ENCODE results near the gene POMGNT2.

The POMGNT2 gene

DNA sequence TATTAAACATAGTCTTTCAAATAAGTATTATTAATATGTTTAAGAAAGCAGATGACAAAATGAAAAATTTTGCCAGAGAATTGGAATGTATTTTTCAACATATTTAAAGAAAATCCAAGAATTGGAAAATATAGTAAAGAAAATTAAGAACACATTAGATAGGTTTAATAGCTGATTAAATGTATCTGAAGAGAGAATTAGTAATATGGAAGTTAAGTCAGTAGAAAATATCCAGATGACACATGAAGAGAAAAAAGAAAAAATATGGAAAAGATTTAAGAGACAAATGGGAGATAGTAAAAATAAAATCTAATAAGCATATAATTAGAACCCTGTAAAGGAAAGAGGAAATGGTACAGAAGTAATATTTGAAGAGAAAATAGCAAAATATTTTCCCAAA lies 18.0 kb upstream of the POMGNT2 start:
- TF ChIP-seq GATA1 (IDR thresholded peaks at IDR 0.05; ENCODE audit: low read depth, low read length): no peak
- no peak for TF ChIP-seq POLR2A (IDR thresholded peaks at IDR 0.05; ENCODE audit: low read length)

DNA sequence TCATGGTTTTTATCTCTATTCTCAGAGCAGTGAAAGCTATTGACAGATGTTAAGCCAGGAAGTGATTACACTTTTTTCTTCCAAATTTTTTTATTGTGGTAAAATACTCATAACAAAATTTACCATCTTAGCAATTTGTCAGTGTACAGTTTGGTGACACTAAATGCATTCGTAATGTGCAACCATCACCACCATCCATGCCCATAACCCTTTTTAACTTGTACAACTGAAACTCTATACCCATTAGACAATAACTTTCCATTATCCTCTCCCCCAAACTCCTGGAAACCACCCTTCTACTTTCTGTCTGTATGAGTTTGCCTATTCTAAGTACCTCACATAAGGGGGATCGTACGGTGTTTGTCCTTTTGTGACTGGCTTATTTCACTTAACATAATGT lies 15.1 kb upstream of the POMGNT2 start:
- no peak for DNase-seq
- TF ChIP-seq POLR2A (IDR thresholded peaks at IDR 0.05; ENCODE audit: low read length) (no peak), GATA1 (IDR thresholded peaks at IDR 0.05; ENCODE audit: low read depth, low read length) (no peak)

More for the DNA sequence above, 18.0 kb upstream of the POMGNT2 start:
- no peak for DNase-seq

DNA sequence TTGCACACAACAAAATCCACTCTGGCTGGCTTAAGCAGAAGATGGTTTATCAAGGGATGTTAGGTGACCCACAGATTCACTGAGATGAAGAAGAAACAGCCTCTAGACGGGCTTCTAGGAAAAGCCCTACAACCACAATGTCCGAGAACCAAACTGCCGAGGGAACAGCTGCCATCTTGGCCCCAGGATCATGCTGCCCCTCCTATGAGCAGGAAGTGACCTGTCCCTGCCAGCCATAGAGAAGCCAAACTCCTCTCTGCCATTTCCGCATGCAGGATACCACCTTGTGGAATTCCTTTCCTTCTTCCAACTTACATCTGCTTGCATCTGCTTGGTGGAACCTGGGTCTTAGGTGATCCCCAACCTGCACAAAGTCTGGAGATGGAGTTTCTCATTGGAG lies 11.4 kb upstream of the POMGNT2 start:
- DNase-seq: no peak
- TF ChIP-seq POLR2A (IDR thresholded peaks at IDR 0.05; ENCODE audit: low read length) (no peak), GATA1 (IDR thresholded peaks at IDR 0.05; ENCODE audit: low read depth, low read length) (no peak)

DNA sequence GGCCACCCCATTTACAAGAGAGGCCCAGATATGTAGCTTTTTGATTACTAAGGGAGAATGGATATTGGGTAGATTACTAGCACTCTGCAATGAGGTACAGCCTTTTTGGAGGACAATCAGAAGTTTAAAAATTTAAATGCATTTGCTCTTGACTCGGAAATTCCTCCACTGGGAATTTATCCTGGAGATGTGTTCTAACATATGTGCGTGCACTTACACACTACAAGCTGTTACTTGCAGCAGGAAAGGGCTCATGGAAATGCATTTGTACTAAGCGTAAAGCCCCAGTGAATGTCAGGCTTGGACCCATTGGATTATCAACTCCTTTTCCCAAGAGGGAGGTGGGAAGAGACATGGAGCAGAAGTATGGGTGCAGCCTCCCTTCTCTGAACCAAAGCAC lies 7.8 kb upstream of the POMGNT2 start:
- TF ChIP-seq GATA1 (IDR thresholded peaks at IDR 0.05; ENCODE audit: low read depth, low read length): no peak
- TF ChIP-seq POLR2A (IDR thresholded peaks at IDR 0.05; ENCODE audit: low read length): no peak
- DNase-seq: no peak

DNA sequence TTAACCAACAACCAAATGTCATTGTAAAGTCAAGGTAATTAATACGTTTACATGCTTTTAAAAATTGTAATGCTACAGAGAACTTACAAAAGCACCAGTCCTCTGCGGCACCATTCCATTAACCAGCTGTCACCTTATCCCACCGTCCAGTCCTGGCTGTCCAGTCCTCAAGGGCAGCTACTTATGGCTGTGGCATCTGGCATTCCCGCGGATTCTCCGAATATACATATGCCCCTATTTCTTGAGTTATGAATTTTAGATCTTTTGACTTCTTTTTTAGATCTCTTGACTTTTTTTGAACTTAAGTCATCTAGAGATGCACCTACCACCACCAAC lies 382 bp upstream of the POMGNT2 start:
- DNase-seq: no peak
- TF ChIP-seq GATA1 (IDR thresholded peaks at IDR 0.05; ENCODE audit: low read depth, low read length): no peak
- no peak for TF ChIP-seq POLR2A (IDR thresholded peaks at IDR 0.05; ENCODE audit: low read length)

DNA sequence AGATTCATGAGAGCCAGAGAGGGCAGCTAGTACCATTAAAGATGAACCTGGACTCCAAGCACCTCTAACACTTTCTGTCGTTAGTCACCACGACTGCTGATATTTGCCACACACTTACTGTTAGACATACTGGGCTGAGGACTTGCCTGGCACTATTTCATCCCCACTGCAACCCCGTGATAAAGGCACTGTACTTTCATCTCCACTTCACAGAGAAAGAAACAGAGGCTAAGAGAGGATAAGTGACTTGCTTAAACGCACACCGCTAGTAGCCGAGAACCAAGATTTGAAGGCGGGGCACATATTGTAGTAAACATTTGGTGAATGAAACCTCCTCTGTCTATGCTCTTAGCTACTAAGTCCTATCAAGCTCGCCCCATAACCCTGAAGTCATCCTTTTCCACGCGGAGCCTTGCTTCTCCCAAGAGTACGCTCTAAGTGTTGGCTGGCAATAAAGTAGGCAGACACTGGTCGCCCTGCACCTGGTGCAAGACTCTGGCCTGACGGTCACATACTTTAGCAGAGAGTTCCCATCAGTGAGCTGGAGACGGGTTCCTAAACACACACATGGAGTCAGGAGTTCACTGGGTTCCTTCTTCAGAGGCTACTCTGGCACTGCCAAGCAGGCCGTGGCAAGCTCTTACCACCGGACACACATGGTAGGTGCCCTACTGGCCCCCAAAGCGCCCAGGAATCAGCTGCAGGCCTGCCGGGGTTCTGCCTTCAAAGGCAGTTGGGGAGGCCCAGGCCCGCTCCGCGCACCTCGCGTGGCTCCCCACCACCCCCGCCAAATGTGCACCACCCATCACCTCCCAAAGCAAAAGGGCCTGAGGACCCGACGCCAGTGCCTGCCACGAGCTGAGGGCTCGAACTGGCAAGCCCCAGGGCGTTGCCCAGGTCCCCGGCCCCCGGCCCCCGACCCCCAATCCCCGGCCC lies 951 bp downstream of the POMGNT2 start:
- no peak for TF ChIP-seq POLR2A (IDR thresholded peaks at IDR 0.05; ENCODE audit: low read length)
- TF ChIP-seq GATA1 (IDR thresholded peaks at IDR 0.05; ENCODE audit: low read depth, low read length): no peak
- peak; percentile 62 to 83 for DNase-seq

DNA sequence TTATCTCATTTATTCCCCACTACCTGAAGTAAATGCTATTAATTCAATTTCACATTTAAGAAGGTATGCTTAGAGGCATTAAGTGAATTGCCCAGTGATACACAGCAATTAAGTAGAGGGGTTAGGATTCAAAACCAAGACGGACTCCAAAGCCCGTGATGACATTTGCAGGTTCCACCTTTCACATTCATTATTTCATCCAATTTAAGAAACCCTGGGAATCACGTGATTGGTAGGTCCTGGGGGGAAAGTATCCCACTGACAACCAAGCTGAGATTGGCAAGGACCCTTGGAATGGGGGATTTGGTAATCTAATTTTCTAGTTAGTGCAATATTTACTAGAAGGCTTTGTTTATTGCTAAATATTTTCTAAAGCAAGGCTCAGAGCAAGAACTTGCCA lies 1.8 kb downstream of the POMGNT2 start:
- DNase-seq: no peak
- no peak for TF ChIP-seq POLR2A (IDR thresholded peaks at IDR 0.05; ENCODE audit: low read length)
- no peak for TF ChIP-seq GATA1 (IDR thresholded peaks at IDR 0.05; ENCODE audit: low read depth, low read length)

DNA sequence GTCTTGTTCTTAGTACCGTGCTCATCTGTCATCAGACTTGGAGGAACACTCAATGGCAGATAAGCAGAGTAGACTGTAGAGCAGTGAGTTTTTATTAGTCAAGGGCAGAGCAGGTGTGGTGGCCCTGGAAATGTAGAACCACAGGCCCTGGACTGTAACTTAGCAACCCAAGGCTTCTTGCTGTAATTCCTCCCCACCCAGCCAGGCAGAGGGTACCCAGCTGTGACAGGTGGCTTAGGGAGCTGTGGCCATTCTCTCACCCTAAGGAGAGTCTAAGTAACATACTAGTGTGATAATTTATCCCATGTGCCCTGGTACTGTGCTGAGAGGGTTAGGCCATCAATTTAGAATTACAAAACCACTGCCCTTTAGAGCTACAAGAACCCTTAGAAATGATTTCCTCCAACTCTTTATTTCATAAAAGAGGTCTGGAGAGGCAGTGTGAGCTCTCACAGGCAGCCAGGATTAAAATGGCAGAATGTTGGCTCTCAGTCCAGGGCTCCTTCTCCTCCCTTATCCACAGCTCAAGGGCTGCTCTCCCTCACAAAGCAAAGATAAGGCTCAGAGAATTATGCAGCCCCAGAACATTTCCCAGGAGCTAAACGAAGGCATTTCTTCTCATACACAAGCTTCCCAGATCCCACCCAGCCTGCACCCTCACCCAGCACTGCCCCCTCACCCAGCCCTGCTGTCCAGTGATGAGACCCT lies 3.0 kb downstream of the POMGNT2 start:
- no peak for TF ChIP-seq GATA1 (IDR thresholded peaks at IDR 0.05; ENCODE audit: low read depth, low read length)
- DNase-seq: peak; percentile 5 to 24

DNA sequence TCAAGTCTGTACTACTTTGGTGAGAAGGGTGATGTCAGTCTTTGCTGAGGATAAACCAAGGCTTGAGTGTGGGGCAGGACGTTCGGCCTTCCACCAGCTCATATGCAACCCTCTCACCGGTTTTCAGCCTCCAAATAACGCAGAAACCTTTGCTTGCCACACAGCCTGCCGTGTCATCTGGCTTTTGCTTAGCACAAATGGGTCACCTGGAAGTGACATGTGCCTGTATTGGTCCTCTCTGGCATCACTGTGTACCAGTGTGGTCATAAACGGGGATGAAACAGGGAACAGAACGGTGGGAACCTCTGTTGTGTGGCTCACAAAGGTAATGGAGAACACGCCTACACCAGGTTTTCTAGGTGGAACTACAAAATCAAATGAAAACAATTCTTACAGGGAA lies 7.1 kb downstream of the POMGNT2 start:
- no peak for DNase-seq
- TF ChIP-seq GATA1 (IDR thresholded peaks at IDR 0.05; ENCODE audit: low read depth, low read length) (no peak), POLR2A (IDR thresholded peaks at IDR 0.05; ENCODE audit: low read length) (no peak)

DNA sequence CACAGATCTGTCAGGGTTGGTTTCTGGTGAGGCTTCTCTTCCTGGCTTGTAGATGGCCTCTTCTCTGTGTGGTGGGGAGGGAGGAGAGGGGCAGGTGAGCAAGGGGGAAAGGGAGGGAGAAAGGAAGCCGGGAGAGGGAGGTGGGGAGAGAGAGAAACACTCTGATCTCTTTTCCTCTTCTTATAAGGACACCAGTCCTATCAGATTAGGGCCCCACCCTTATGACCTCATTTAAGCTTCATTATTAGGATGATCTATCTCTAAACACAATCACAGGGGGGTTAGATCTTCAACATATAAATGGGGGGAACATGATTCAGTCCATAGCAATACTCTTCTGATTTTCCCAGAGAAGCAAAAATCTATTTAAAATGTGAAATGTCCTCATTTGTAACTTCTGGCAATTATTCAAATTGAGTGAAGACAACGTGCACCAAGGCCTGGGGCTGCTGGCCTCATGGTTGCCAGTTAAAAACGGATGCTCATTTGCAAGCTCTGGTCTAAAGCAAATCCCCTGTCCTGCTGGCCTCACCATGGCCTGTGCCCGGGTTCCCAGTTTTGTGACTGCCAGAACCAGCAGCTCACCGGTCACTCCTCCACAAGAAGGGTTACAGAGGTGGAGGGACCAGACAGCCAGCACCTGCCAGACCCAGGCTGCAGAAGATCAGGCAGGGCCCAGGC lies 8.3 kb downstream of the POMGNT2 start:
- TF ChIP-seq POLR2A (IDR thresholded peaks at IDR 0.05; ENCODE audit: low read length) (no peak), GATA1 (IDR thresholded peaks at IDR 0.05; ENCODE audit: low read depth, low read length) (no peak)
- DNase-seq: peak in 1 of 2 experiments; percentile 3

DNA sequence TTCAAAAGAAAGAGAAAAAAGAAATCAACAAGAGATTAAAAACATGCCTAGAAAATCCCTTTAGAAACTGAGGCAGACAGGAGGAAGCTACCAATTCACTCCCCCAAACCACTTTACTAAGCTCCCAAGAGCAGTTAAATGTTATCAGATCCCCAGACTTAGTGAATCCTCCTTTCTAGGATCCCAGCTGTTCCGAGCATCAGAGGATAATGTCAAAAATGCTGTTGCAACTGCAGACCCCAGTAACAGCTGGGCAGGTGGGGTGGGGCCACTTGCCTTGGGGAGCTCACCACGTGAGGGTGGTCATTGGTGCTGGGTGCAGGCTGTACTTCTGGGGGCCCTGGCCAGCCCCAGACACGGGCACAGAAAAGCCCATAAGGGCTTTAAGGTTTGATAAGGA lies 9.1 kb downstream of the POMGNT2 start:
- TF ChIP-seq POLR2A (IDR thresholded peaks at IDR 0.05; ENCODE audit: low read length): no peak
- no peak for TF ChIP-seq GATA1 (IDR thresholded peaks at IDR 0.05; ENCODE audit: low read depth, low read length)
- no peak for DNase-seq

DNA sequence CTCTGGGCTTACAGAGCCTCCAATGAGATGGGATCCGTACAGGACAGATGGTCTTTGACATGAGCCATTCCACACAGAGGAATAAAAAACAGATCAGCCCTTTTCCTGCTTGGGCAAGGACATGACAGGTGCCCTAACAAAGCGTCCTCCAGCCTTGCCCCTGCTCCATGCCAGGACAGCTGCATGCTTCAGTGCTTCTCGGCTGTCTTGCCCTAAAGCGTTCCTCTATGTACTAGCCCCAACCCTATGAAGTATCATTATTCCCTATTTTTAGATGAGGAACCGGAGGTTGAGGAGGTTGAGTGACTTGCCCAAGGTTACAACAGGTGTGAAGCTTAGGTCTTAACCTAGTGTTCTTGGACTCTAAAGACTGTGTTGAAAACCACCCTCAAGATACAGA lies 10.5 kb downstream of the POMGNT2 start:
- DNase-seq: no peak
- TF ChIP-seq POLR2A (IDR thresholded peaks at IDR 0.05; ENCODE audit: low read length) (no peak), GATA1 (IDR thresholded peaks at IDR 0.05; ENCODE audit: low read depth, low read length) (no peak)

DNA sequence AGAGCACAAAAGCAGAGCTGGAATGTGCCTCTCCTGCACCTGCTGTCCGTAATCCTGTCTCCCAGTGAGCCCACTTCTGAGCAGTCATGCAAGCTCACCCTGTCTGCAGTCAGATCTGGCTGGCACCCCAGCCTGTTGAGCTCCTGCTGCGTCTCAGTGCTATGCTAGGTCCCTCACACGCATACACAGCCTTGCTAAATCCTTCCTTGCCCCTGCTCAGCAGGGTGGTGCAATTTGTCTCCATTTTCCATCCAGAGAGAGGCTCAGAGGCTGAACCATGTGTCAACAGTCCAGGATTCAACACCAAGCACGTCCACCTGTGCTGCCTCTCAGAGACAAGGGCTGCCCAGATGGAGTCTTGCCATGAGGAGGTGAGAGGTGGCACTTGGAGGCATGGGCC lies 11.0 kb downstream of the POMGNT2 start:
- no peak for TF ChIP-seq POLR2A (IDR thresholded peaks at IDR 0.05; ENCODE audit: low read length)
- no peak for TF ChIP-seq GATA1 (IDR thresholded peaks at IDR 0.05; ENCODE audit: low read depth, low read length)

DNA sequence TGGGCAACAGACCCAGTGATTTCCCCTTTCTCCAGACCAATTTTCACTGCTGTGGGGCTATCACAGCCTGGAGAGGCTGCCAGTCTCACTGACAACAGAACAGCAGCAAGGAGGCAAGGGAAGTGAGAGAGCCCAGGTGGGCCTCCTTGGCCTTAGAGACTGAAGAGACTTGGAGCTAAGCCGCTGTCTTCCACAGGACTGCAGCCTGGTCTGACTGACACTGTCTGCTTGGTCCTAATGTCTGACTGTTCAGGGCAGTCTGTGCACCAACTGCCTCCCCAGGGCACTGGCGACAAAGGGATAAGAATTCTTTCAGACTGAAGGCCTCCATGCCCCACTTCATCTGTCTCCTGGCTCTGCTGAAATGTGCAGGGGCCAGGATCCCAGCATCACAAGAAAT lies 11.5 kb downstream of the POMGNT2 start:
- no peak for DNase-seq
- TF ChIP-seq POLR2A (IDR thresholded peaks at IDR 0.05; ENCODE audit: low read length) (no peak), GATA1 (IDR thresholded peaks at IDR 0.05; ENCODE audit: low read depth, low read length) (no peak)

More for the DNA sequence above, 11.0 kb downstream of the POMGNT2 start:
- DNase-seq: no peak

All from erythroblast (primary cell).